A673 (cell line): ENCODE measurements around the gene DKK1. TPM values are rescaled to one million over a fixed set of nuclear protein-coding genes. Genes with fewer than 3 reads are reported as not detected.
A peak's percentile ranks its signal among the peaks of the same experiment; 100 is the strongest.

Source experiments
- BruUV-seq: library from RNA; stranded (reverse); fragments of 400-500 nt; replicated peaks from 2 replicates; lab custom pipeline; 2021; lab: Mats Ljungman, UMichigan
- CTCF ChIA-PET: fragments of 300-600 bp; sonication (Branson Sonifier 250); formaldehyde crosslinking; loops from one replicate; lab custom pipeline; 2022; ENCODE audit warnings: antibody characterized with exemption; lab: Charles Lee
- POLR2A ChIA-PET: fragments of 300-600 bp; sonication (Branson Sonifier 250); formaldehyde crosslinking; loops from one replicate; lab custom pipeline; 2022; ENCODE audit warnings: antibody characterized with exemption; ENCODE audit not compliant: low non-redundant PET; lab: Charles Lee
- DNase-seq: peaks from one replicate; pipeline ENCODE4 v3.0.0-alpha.2; 2015; ENCODE audit warnings: low spot score
- H3K27ac ChIP-seq: fragments of 200-600 bp; sonication (generic); 2 replicates; pipeline ENCODE4 v1.5.1; 2016; ENCODE audit warnings: mixed run types, low read depth, mild to moderate bottlenecking, mixed read lengths, antibody characterized with exemption, low read length; ENCODE audit not compliant: poor library complexity, severe bottlenecking
- H3K27me3 ChIP-seq: fragments of 200-600 bp; sonication (generic); replicated peaks from 2 replicates; pipeline ENCODE4 v1.6.1; 2017; ENCODE audit warnings: mixed run types, low read depth, mild to moderate bottlenecking, mixed read lengths, antibody characterized with exemption, low read length; ENCODE audit not compliant: insufficient read depth, poor library complexity
- H3K36me3 ChIP-seq: fragments of 200-600 bp; sonication (generic); 2 replicates; pipeline ENCODE4 v1.6.1; 2016; ENCODE audit warnings: mixed run types, mild to moderate bottlenecking, mixed read lengths, antibody characterized with exemption, low read length; ENCODE audit not compliant: insufficient read depth, poor library complexity, severe bottlenecking
- H3K4me1 ChIP-seq: fragments of 200-600 bp; sonication (generic); 2 replicates; pipeline ENCODE4 v1.6.1; 2017; ENCODE audit warnings: mixed run types, mild to moderate bottlenecking, mixed read lengths, antibody characterized with exemption, low read length; ENCODE audit not compliant: insufficient read depth, poor library complexity, severe bottlenecking
- H3K4me3 ChIP-seq: fragments of 200-600 bp; sonication (generic); 2 replicates; pipeline ENCODE4 v1.5.1; 2016; ENCODE audit warnings: low read depth, mixed run types, mild to moderate bottlenecking, mixed read lengths, low read length; ENCODE audit not compliant: poor library complexity, severe bottlenecking
- H3K9me3 ChIP-seq: fragments of 200-600 bp; sonication (generic); 2 replicates; pipeline ENCODE4 v1.6.1; 2016; ENCODE audit warnings: mixed run types, low read depth, mild to moderate bottlenecking, mixed read lengths, antibody characterized with exemption, low read length; ENCODE audit not compliant: poor library complexity, severe bottlenecking
- CTCF ChIP-seq: fragments of 300-800, 200-600 bp; sonication (generic); conservative IDR thresholded peaks from 2 replicates; pipeline ENCODE4 v1.5.1; 2017; ENCODE audit warnings: low read depth, mild to moderate bottlenecking, antibody characterized with exemption, low read length, moderate library complexity, mixed read lengths
- EZH2 ChIP-seq: fragments of 200-600 bp; sonication (generic); IDR thresholded peaks from 2 replicates; pipeline ENCODE4 v1.6.1; 2017; ENCODE audit warnings: borderline replicate concordance, low read depth, mild to moderate bottlenecking, mixed read lengths, antibody characterized with exemption, low read length; ENCODE audit not compliant: poor library complexity, severe bottlenecking
- intact Hi-C: fragments of 100-400 bp; cut with micrococcal nuclease; formaldehyde crosslinking; loops from one replicate; pipeline ENCODE4 v1.10.0; 2022; ENCODE audit not compliant: unreplicated experiment
- total RNA-seq: library from RNA; stranded (reverse); gene quantifications from 2 replicates; pipeline ENCODE4 v1.2.3, GENCODE V29; 2021

DKK1 gene
- total RNA-seq, 1 experiment from 2014 or later: 1.3 TPM

DNA sequence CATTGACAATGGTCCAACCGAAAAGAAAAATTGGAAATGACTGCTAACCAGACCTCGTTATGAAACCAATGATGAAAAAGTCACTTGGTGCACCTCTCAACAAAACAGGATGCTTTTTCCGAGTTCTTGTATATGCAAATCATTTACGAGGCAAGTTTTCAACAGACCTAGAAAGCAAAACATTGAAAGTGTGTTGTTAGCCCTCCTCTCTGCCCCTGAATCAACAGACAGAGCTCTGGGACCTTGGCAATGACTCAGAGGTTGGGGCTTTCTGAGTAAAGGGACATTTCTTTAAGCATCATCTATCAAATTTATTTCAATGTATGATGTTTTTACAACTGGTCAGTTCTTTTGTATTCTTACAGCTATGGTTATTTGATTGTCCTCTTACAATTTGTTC, 16.3 kb upstream of the DKK1 start:
- no peak overlapping the region for H3K4me3 ChIP-seq
- CTCF ChIA-PET: no interaction called here
- H3K4me1 ChIP-seq: no peaks in the 10 kb centered on the region
- no peaks in the 10 kb centered on the region for H3K36me3 ChIP-seq
- no peaks in the 10 kb centered on the region for H3K9me3 ChIP-seq
- intact Hi-C loops: no loop called here
- POLR2A ChIA-PET: no interaction called here
- H3K27ac ChIP-seq: no peak overlapping the region
- peaks cover 15% of the 10 kb centered on the region for H3K27me3 ChIP-seq
- BruUV-seq: no TSS peak
- no peak for DNase-seq
- no peak for TF ChIP-seq CTCF
- TF ChIP-seq EZH2: no peak

DNA sequence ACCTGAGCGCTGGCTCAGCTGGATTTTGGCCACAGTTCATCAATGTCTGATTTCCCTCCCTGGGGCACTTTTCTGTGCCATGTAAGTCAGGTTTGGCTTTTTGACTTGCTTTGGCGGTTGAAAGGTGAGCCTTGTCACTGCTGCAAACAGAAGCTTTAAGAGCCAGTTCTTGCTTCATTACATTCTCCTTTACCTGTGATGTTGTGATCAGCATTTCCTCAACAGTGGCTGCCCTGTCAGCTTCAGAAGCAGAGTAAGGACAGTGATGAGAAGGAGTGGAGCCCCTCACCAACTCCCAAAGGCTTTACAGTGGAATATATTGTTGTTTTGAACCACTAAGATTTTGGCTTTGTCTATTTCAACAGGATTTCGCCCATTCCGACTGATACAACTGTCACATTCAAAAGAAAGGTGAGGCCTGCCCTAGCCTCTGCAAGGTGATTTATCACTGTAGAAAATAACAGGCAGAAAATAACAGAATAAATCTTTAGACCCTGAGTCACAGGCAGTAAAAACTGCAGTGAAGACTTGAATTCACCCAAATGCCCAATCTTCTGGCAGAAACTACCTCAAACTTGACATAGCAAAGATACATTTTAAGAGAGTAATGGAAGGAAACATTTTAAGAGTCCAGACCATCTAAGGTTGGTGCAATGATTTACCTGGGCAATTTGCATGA, 13.3 kb upstream of the DKK1 start:
- no peak for DNase-seq
- BruUV-seq: no TSS peak
- Histone ChIP-seq H3K27ac (no peak overlapping the region), H3K4me1 (no peaks in the 10 kb centered on the region), H3K36me3 (no peaks in the 10 kb centered on the region), H3K9me3 (no peaks in the 10 kb centered on the region), H3K4me3 (no peak overlapping the region), H3K27me3 (peaks cover 9% of the 10 kb centered on the region)
- ChIA-PET CTCF (no interaction called here), POLR2A (no interaction called here)
- intact Hi-C loops: no loop called here
- TF ChIP-seq EZH2 (no peak), CTCF (no peak)

- ChIA-PET POLR2A (no interaction called here), CTCF (interaction anchor here (0.7 to 1.3 kb wide), 6 partner anchors 178 to 437 kb away, joined by 3 to 8 read pairs (median 5); no protein-coding TSS in a partner anchor)
- Histone ChIP-seq H3K4me1 (peaks cover 3% of the 10 kb centered on the region), H3K27ac (no peak overlapping the region), H3K27me3 (peaks cover 43% of the 10 kb centered on the region), H3K9me3 (no peaks in the 10 kb centered on the region), H3K4me3 (peak overlapping the region; percentile 43), H3K36me3 (no peaks in the 10 kb centered on the region)
- TF ChIP-seq EZH2 (peak; percentile 46), CTCF (peak; percentile 76)
- intact Hi-C loops: loop anchor here (1.0 to 2.0 kb wide), 5 partner anchors 181 to 472 kb away; no protein-coding TSS in a partner anchor
- DNase-seq: peak; percentile 84
- no TSS peak for BruUV-seq
These were observed 5.6 kb upstream of the DKK1 start for GRCh38 chr10:52308251-52309031.
